Activated B cell treated with CpG ODN at 0.5 μM for 24 hours (primary cell): Measurements from ENCODE around the gene VEPH1. TPM values are rescaled to one million over a fixed set of nuclear protein-coding genes. Genes with fewer than 3 reads are reported as not detected.

ENCODE experiments used
- ATAC-seq: fragments of 200-7000 bp; cut with Tn5 transposase; one replicate; pipeline ENCODE4 v1.10.0; 2021; ENCODE audit warnings: low read depth, mild to moderate bottlenecking, moderate library complexity
- CTCF ChIA-PET: fragments of 350-600 bp; sonication (Branson Sonifier 250); formaldehyde crosslinking; loops from one replicate; lab custom pipeline; 2021; ENCODE audit warnings: antibody characterized with exemption; lab: Charles Lee
- POLR2A ChIA-PET: fragments of 350-600 bp; sonication (Branson Sonifier 250); formaldehyde crosslinking; loops from one replicate; lab custom pipeline; 2021; ENCODE audit warnings: antibody characterized with exemption; lab: Charles Lee
- DNase-seq: peaks from one replicate; pipeline ENCODE4 v3.0.0; 2022
- H3K27ac Mint-ChIP-seq: one replicate; pipeline ENCODE4 v1.8.0; 2020; ENCODE audit warnings: mixed read lengths
- H3K27me3 Mint-ChIP-seq: one replicate; pipeline ENCODE4 v1.8.0; 2021; ENCODE audit warnings: mixed read lengths
- H3K36me3 Mint-ChIP-seq: one replicate; pipeline ENCODE4 v1.8.0; 2021; ENCODE audit warnings: low read depth, mixed read lengths
- H3K4me1 Mint-ChIP-seq: one replicate; pipeline ENCODE4 v1.8.0; 2021; ENCODE audit warnings: mixed read lengths
- H3K4me3 Mint-ChIP-seq: one replicate; pipeline ENCODE4 v1.8.0; 2020; ENCODE audit warnings: mild to moderate bottlenecking, mixed read lengths
- H3K9me3 Mint-ChIP-seq: one replicate; pipeline ENCODE4 v1.8.0; 2020; ENCODE audit warnings: mixed read lengths
- intact Hi-C: fragments of 100-400 bp; cut with micrococcal nuclease; formaldehyde crosslinking; loops from one replicate; pipeline ENCODE4 v1.15.1; 2024
- total RNA-seq: library from RNA; stranded (reverse); gene quantifications from 2 replicates; pipeline ENCODE4 v1.2.3, GENCODE V29; 2022
- TF ChIP-seq, protein P1 (sequence below): fragments of 200-600 bp; IDR thresholded peaks from one replicate; pipeline ENCODE4 v1.8.0; 2022; ENCODE audit warnings: antibody characterized with exemption, mild to moderate bottlenecking

VEPH1 gene
- total RNA-seq, 1 donor from 2014 or later = not detected

DNA sequence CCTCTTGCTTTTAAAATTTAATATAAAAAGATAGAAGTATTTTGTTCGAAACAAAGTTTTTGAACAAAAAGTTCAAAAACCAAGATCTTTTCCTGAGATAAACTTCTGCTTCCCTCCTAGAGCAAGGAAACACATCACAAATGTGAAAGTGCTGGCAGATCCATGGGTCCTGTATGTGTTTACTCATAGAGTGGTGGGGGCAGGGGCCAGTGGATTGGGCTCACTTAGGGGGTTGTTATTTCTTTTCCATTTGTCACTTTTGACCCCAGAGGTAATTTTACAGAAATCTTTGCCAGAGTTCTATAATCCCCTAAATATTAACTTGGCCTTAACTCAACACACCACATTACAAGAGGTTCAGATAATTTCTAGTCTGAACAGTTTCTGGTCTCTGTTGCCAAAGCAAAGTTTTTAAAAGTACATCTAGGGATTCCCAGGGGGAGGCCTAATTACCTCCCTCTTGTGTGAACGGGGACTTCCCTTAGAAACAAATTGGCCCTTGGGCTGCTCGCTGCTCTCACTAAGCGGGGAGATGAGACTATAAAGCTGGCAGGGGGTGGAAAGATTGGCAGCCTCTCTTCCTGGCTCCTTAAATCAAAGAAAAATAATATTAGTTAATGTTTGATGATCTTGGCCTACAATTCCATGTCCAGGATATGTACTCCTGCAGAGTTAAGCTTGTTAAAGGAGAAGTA lies 133.3 kb downstream of the VEPH1 start:
- DNase-seq = no peak
- Mint-ChIP-seq H3K27me3 (peaks cover 2% of the 10 kb centered on the region), H3K36me3 (no peaks in the 10 kb centered on the region), H3K9me3 (no peaks in the 10 kb centered on the region), H3K4me1 (no peaks in the 10 kb centered on the region), H3K27ac (no peak overlapping the region), H3K4me3 (no peak overlapping the region)
- ATAC-seq = no peak
- intact Hi-C loops = no loop called here
- TF ChIP-seq, protein P1, sequence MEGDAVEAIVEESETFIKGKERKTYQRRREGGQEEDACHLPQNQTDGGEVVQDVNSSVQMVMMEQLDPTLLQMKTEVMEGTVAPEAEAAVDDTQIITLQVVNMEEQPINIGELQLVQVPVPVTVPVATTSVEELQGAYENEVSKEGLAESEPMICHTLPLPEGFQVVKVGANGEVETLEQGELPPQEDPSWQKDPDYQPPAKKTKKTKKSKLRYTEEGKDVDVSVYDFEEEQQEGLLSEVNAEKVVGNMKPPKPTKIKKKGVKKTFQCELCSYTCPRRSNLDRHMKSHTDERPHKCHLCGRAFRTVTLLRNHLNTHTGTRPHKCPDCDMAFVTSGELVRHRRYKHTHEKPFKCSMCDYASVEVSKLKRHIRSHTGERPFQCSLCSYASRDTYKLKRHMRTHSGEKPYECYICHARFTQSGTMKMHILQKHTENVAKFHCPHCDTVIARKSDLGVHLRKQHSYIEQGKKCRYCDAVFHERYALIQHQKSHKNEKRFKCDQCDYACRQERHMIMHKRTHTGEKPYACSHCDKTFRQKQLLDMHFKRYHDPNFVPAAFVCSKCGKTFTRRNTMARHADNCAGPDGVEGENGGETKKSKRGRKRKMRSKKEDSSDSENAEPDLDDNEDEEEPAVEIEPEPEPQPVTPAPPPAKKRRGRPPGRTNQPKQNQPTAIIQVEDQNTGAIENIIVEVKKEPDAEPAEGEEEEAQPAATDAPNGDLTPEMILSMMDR = no peak
- CTCF ChIA-PET = no interaction called here
- POLR2A ChIA-PET = no interaction called here

DNA sequence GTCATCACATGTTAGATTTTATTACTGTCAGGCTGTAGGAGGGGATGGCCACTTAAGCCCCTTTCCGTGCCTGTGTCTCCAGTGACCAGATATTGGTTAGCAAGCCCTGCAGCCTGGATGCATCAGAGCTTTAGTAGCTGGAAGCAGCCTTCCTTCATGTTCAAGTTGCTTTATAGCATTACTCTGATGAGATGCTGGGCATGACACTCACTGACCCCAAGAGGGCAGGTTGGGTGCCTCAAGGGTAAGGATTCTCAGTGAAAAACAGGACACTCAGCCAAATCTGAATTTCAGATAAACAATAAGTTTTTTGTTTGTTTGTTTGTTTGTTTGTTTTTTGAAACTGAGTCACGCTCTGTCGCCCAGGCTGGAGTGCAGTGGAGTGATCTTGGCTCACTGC lies 135.0 kb downstream of the VEPH1 start:
- ATAC-seq (no peak), DNase-seq (no peak)
- ChIA-PET POLR2A (no interaction called here), CTCF (no interaction called here)
- Mint-ChIP-seq H3K27me3 (peaks cover 2% of the 10 kb centered on the region), H3K36me3 (no peaks in the 10 kb centered on the region), H3K4me1 (no peaks in the 10 kb centered on the region), H3K4me3 (no peak overlapping the region), H3K27ac (no peak overlapping the region), H3K9me3 (no peaks in the 10 kb centered on the region)
- intact Hi-C loops = no loop called here
- TF ChIP-seq, protein P1 = no peak

DNA sequence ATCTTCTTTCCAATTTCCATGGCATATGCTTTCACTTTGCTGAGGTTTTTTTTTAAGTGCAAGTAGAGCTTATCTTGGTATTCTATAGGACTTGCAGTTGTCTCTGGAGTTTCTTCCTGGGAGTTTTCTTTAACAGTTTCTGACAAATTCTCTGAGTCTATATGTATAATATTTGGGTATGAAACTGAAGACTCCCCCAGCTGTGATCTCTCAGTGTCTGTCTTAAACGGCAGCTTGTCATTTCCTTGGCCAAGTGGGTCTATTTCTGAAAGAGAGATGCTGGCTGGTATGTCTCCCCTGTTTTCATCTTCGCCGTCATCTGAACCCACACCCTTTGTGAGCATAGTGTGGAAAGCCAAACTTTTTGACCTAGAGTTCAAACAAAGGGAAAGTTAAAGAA lies 139.8 kb downstream of the VEPH1 start:
- no peaks in the 10 kb centered on the region for H3K4me1 Mint-ChIP-seq
- no peaks in the 10 kb centered on the region for H3K9me3 Mint-ChIP-seq
- ChIA-PET POLR2A (no interaction called here), CTCF (no interaction called here)
- peaks cover 2% of the 10 kb centered on the region for H3K27me3 Mint-ChIP-seq
- TF ChIP-seq, protein P1 = no peak
- ATAC-seq (no peak), DNase-seq (no peak)
- intact Hi-C loops = no loop called here
- no peaks in the 10 kb centered on the region for H3K36me3 Mint-ChIP-seq
- no peak overlapping the region for H3K27ac Mint-ChIP-seq
- no peak overlapping the region for H3K4me3 Mint-ChIP-seq

DNA sequence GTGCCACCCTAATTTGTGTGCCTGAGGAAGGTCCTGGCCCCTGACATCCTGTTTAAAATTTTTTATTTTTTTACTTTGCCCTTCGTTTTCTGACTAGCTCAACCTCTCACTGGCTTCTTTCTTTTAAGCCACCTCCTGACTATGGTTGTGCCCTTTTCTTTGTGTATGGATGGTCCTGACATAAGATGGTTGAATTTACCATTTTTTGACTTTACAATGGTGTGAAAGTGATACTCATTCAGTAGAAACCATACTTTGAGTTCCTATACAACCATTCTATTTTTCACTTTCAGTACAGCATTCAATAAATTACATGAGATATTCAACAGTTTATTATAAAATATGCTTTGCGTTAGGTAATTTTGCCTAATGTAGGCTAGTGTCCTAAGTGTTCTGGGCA lies 140.9 kb downstream of the VEPH1 start:
- no peaks in the 10 kb centered on the region for H3K36me3 Mint-ChIP-seq
- H3K4me1 Mint-ChIP-seq = no peaks in the 10 kb centered on the region
- intact Hi-C loops = no loop called here
- no peak for ATAC-seq
- ChIA-PET CTCF (no interaction called here), POLR2A (no interaction called here)
- no peaks in the 10 kb centered on the region for H3K9me3 Mint-ChIP-seq
- peaks cover 2% of the 10 kb centered on the region for H3K27me3 Mint-ChIP-seq
- TF ChIP-seq, protein P1 = no peak
- H3K4me3 Mint-ChIP-seq = no peak overlapping the region
- no peak for DNase-seq
- no peak overlapping the region for H3K27ac Mint-ChIP-seq

DNA sequence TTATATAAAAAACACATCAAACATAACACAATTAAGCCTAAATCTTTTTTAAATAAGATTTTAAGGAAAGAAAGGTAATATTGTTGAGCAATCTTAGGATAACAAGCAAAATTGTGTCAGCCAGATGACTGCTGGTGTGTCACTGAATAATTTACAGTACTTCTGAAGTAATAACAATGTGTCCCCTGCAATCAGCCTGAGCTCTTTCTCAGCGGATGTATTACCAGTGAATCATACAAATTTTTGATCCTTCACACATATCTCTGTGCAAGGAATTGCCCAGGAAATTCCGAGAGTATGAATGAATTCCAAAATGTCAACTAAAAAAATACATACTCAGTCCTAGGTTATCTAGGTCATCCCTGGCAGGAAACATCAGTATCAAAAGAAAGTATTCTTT lies 143.2 kb downstream of the VEPH1 start:
- H3K36me3 Mint-ChIP-seq = no peaks in the 10 kb centered on the region
- no peaks in the 10 kb centered on the region for H3K9me3 Mint-ChIP-seq
- CTCF ChIA-PET = no interaction called here
- H3K27ac Mint-ChIP-seq = no peak overlapping the region
- H3K4me3 Mint-ChIP-seq = no peak overlapping the region
- no peaks in the 10 kb centered on the region for H3K4me1 Mint-ChIP-seq
- intact Hi-C loops = no loop called here
- TF ChIP-seq, protein P1 = no peak
- peaks cover 4% of the 10 kb centered on the region for H3K27me3 Mint-ChIP-seq
- ATAC-seq (no peak), DNase-seq (no peak)
- POLR2A ChIA-PET = no interaction called here
